Measurements from ENCODE around the gene WEE1.
"Not testable (repeated sequence)": the region's sequence is repeated elsewhere in the genome, so short reads cannot be mapped to it uniquely, and the experiment has no call there.

The WEE1 gene

GRCh38 chr11:9596926-9597464 lies 23.5 kb downstream of the WEE1 start:
- no peak for DNase-seq (ENCODE audit: low read depth in 2 of 2)

DNA sequence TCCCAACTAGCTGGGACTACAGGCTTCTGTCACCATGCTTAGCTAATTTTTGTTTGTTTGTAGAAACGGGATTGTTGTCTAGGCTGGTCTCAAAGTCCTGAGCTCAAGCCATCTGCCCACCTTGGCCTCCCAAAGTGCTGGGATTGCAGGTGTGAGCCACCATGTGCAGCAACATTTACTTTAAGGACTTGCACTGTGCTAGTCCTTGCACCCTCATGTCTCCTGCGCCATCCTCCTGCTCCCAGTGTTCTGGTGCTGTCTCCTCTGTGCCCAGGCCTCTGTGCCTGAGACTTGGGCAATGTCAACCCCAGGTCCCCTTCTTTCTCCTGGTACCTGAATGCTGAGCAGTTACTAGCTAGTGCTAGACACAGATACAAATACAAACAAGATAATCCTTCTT lies 26.7 kb downstream of the WEE1 start:
- no peak for DNase-seq (ENCODE audit: low read depth in 2 of 2)

DNA sequence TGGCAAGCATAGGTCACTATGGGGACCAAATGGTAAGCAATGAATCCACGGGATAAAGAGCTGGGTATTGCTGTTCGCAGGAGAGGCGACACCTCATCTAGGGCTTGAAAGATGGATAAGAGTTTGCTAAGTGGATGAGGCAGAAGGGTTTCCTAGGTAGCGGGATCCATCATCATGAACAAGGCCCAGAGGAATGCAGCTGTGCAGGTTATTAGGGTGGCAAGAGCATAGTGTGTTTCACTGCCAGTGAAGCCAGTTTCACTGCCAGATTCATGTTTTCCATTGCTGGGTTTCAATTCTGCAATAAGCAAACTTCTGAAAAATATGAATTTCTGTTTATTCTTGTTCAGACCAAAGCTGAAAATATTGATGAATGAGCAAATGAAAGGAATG lies 27.2 kb downstream of the WEE1 start:
- no peak for DNase-seq (ENCODE audit: low read depth in 2 of 2)

- peak; percentile 39 to 42 for DNase-seq (ENCODE audit: low read depth in 2 of 2)
Measured at GRCh38 chr11:9601037-9601875, 27.8 kb downstream of the WEE1 start.

DNA sequence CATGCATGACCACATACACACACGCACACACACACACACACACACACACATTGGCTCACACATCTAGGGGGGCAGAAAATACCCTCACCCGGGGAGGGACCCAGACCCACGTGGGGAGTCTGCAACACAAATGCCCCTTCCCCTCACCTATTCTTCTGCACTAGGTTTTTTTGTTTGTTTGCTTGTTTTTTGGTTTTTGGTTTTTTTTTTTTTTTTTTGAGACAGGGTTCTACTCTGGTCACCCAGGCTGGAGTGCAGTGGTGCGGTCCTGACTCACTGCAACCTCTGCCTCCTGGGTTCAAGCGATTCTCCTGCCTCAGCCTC lies 28.4 kb downstream of the WEE1 start:
- DNase-seq (ENCODE audit: low read depth in 2 of 2): no peak

DNA sequence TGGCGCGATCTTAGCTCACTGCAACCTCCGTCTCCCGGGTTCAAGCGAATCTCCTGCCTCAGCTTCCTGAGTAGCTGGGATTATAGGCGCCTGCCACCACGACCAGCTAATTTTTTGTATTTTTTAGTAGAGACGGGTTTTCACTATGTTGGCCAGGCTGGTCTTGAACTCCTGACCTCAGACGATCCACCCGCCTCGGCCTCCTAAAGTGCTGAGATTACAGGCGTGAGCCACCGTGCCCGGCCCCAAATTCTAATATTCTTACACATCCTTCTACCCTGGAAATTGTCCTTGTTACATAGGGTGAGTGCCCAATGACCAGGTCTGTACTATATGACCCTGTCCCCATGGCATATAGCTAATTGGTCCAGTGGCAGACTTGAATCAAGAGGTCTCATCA lies 29.7 kb downstream of the WEE1 start:
- not testable (repeated sequence) for DNase-seq (ENCODE audit: low read depth in 2 of 2)

DNA sequence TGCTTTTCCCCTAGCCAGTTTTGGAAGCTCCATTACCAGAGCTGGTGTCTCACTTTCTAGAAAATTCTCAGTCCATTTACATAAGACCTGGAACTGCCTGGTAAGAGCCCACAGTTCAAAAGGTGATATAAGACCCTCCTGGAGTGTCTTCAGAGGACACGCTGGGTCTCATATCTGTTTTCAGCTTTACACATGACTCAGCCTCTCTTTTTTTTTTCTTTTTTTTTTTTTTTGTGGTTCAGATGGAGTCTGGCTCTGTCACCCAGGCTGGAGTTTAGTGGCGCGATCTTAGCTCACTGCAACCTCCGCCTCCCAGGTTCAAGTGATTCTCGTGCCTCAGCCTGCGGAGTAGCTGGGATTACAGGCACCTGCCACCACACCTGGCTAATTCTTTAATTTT lies 30.7 kb downstream of the WEE1 start:
- no peak for DNase-seq (ENCODE audit: low read depth in 2 of 2)

- no peak for DNase-seq (ENCODE audit: low read depth in 2 of 2)
Measured at GRCh38 chr11:9605742-9606141, 32.3 kb downstream of the WEE1 start.

DNA sequence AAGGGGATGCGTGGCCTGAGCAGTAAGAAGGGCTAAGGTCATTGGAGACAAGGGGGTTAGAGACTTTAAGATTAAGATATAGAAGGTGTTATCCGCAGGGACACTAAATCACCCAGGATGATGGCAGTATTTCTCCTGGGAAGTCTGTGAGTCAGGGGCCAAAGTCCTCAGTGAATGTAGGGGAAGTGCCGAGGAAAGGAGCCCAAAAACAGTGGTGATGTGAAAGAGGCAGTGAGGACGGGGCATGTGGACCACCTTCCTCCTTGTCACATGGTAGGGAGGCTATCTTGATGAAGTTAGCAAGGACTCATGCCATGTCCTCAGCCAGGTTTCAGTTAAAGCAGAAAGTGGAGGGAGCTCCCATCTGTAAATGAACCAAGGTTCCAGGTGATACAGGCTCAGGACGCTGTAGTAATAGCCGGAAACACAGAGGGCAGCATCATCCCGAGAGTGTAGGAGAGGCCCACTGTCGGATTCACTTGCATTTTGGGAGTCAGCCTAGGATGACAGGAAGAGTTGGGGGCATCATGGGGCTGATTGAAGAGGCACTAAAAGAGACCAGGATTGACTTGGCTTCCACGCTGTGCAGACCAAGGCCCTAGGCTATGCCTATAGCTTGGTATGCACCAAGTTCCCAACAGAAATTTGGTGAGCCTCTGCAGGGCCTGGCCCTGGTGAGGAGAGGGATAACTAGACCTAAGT lies 33.5 kb downstream of the WEE1 start:
- DNase-seq (ENCODE audit: low read depth in 2 of 2): no peak

DNA sequence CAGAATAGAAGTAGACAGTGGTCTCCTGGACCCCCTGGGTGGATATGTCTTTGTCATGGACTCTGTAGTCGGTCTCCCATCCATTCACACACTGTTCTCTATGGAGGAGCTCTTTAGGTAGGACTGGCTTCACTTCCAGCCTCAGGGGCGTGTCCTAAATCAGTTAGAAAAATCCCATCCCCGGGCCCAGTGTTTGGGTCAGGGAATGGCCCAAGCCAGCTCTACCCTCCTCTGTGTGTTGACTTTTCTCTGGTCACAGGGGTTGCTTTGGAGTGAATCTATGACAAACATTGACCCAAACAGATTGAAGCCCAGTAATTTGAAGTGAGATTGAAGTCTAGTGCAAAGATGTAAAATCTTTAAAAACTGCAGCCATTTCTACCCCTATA lies 34.0 kb downstream of the WEE1 start:
- DNase-seq (ENCODE audit: low read depth in 2 of 2): no peak

GRCh38 chr11:9609002-9609759 lies 35.7 kb downstream of the WEE1 start:
- DNase-seq (ENCODE audit: low read depth in 2 of 2): no peak

DNA sequence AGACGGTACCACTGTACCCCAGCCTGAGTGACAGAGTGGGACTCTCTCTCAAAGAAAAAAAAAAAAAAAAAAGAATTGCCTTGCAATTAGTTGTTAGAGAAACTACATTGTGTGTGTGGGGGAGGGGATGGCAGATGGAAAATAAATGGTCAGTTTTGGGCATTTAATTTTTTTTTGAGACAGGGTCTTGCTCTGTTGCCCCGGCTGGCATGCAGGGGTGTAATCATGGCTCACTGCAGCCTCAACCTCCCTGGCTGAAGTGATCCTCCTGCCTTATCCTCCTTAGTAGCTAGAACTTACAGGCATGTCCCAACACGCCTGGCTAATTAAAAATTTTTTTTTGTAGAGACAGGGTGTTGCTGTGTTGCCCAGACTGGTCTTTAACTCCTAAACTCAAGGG lies 36.4 kb downstream of the WEE1 start:
- no peak for DNase-seq (ENCODE audit: low read depth in 2 of 2)

DNA sequence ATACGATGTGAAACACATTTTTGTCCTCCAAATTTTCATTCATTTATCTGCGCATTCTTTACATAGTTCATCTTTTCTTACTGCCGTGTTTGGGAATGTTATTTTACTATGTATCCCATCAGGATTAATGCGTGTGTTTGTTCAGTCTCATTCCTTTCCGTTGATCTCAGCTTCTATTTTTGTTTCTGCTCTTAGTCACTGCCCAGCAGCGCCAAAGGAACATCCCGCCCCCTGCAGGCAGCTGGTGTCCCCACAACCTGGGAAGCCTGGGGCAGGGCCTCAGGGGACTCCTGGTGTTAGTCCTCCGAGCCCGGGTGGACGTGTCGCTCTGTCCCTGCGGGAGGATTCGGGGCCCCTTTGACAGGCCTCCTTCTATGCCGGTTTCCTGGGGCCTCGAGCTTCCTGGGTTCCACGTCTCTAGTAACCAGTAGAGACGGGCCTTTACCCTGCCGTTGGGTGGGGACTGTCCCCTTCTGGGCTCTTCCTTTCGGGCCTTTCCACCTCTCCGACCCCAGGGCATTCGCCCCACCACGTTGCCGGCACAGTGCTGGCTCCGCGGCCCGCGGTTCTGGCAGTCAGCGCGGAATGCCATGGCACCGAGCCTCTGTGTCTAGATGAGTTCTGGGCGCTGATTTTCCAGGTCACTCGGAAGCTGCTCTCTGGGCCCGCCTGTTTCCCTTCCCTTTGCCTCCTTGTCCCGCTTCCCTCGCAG lies 39.8 kb downstream of the WEE1 start:
- DNase-seq (ENCODE audit: low read depth in 2 of 2): peak; percentile 75 to 76

- peak; percentile 81 to 91 for DNase-seq (ENCODE audit: low read depth in 2 of 2)
Measured at GRCh38 chr11:9613830-9614762, 40.6 kb downstream of the WEE1 start.

GRCh38 chr11:9615031-9615451 lies 41.6 kb downstream of the WEE1 start:
- peak in 1 of 2 donors; percentile 12 for DNase-seq (ENCODE audit: low read depth in 2 of 2)

- no peak for DNase-seq (ENCODE audit: low read depth in 2 of 2)
Measured at GRCh38 chr11:9616042-9616675, 42.7 kb downstream of the WEE1 start.

DNA sequence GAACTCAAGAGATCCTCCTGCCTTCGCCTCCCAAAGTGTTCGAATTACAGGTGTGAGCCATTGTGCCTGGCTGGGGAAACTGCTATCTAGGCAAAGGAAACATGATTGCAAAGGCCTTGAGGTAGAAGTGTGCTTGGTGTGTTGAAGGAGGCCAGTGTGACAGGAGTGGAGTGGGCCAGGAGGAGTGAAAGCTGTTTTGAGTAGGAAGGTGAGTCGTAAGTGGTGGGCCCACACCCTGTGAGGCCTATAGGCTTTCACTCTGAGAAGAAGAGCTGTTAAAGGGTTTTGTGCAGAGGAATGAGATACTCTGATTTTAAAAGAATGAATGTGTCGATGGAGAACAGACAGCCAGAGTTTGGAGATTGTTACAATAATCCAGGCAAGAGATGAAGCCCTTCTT lies 43.4 kb downstream of the WEE1 start:
- DNase-seq (ENCODE audit: low read depth in 2 of 2): no peak

DNA sequence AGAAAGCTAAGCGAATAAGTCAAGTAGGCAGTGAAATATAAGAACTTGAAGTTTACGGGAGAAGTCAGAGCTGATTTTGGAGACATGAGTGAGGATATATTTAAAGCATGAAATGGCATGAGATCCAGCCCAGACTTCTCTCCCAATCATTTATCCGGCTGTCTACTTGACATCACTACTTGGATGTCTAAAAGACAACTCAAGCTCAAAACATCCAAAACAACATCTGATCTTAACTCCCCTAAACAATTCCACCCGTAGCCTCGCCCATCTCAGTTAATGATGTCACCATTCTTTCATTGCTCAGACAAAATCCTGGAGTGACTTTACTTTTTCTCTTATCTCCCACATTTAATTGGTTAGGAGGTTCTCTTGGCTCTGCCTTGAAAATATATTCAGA lies 44.5 kb downstream of the WEE1 start:
- DNase-seq (ENCODE audit: low read depth in 2 of 2): no peak

- no peak for DNase-seq (ENCODE audit: low read depth in 2 of 2)
Measured at GRCh38 chr11:9619004-9619403, 45.5 kb downstream of the WEE1 start.

GRCh38 chr11:9619971-9620370 lies 46.5 kb downstream of the WEE1 start:
- DNase-seq (ENCODE audit: low read depth in 2 of 2): no peak

Data from stimulated activated CD8-positive, alpha-beta memory T cell treated with anti-CD3 and anti-CD28 coated beads, Interleukin-7, amount 100 ng/mL, for 4 hours (primary cell).